A673 (cell line): Measurements from ENCODE around the gene NKIRAS2. TPM values are rescaled to one million over a fixed set of nuclear protein-coding genes. Genes with fewer than 3 reads are reported as not detected.

Experiments used
- BruUV-seq: library from RNA; stranded (reverse); fragments of 400-500 nt; replicated peaks from 2 replicates; lab custom pipeline; 2021; lab: Mats Ljungman, UMichigan
- CTCF ChIA-PET: fragments of 300-600 bp; sonication (Branson Sonifier 250); formaldehyde crosslinking; loops from one replicate; lab custom pipeline; 2022; ENCODE audit warnings: antibody characterized with exemption; lab: Charles Lee
- POLR2A ChIA-PET: fragments of 300-600 bp; sonication (Branson Sonifier 250); formaldehyde crosslinking; loops from one replicate; lab custom pipeline; 2022; ENCODE audit warnings: antibody characterized with exemption; ENCODE audit not compliant: low non-redundant PET; lab: Charles Lee
- DNase-seq: peaks from one replicate; pipeline ENCODE4 v3.0.0-alpha.2; 2015; ENCODE audit warnings: low spot score
- H3K27ac ChIP-seq: fragments of 200-600 bp; sonication (generic); 2 replicates; pipeline ENCODE4 v1.5.1; 2016; ENCODE audit warnings: mixed run types, low read depth, mild to moderate bottlenecking, mixed read lengths, antibody characterized with exemption, low read length; ENCODE audit not compliant: poor library complexity, severe bottlenecking
- H3K27me3 ChIP-seq: fragments of 200-600 bp; sonication (generic); replicated peaks from 2 replicates; pipeline ENCODE4 v1.6.1; 2017; ENCODE audit warnings: mixed run types, low read depth, mild to moderate bottlenecking, mixed read lengths, antibody characterized with exemption, low read length; ENCODE audit not compliant: insufficient read depth, poor library complexity
- H3K36me3 ChIP-seq: fragments of 200-600 bp; sonication (generic); 2 replicates; pipeline ENCODE4 v1.6.1; 2016; ENCODE audit warnings: mixed run types, mild to moderate bottlenecking, mixed read lengths, antibody characterized with exemption, low read length; ENCODE audit not compliant: insufficient read depth, poor library complexity, severe bottlenecking
- H3K4me1 ChIP-seq: fragments of 200-600 bp; sonication (generic); 2 replicates; pipeline ENCODE4 v1.6.1; 2017; ENCODE audit warnings: mixed run types, mild to moderate bottlenecking, mixed read lengths, antibody characterized with exemption, low read length; ENCODE audit not compliant: insufficient read depth, poor library complexity, severe bottlenecking
- H3K4me3 ChIP-seq: fragments of 200-600 bp; sonication (generic); 2 replicates; pipeline ENCODE4 v1.5.1; 2016; ENCODE audit warnings: low read depth, mixed run types, mild to moderate bottlenecking, mixed read lengths, low read length; ENCODE audit not compliant: poor library complexity, severe bottlenecking
- H3K9me3 ChIP-seq: fragments of 200-600 bp; sonication (generic); 2 replicates; pipeline ENCODE4 v1.6.1; 2016; ENCODE audit warnings: mixed run types, low read depth, mild to moderate bottlenecking, mixed read lengths, antibody characterized with exemption, low read length; ENCODE audit not compliant: poor library complexity, severe bottlenecking
- EZH2 ChIP-seq: fragments of 200-600 bp; sonication (generic); IDR thresholded peaks from 2 replicates; pipeline ENCODE4 v1.6.1; 2017; ENCODE audit warnings: borderline replicate concordance, low read depth, mild to moderate bottlenecking, mixed read lengths, antibody characterized with exemption, low read length; ENCODE audit not compliant: poor library complexity, severe bottlenecking
- intact Hi-C: fragments of 100-400 bp; cut with micrococcal nuclease; formaldehyde crosslinking; loops from one replicate; pipeline ENCODE4 v1.10.0; 2022; ENCODE audit not compliant: unreplicated experiment
- total RNA-seq: library from RNA; stranded (reverse); gene quantifications from 2 replicates; pipeline ENCODE4 v1.2.3, GENCODE V29; 2021
- TF ChIP-seq, protein P1 (sequence below): fragments of 300-800, 200-600 bp; sonication (generic); conservative IDR thresholded peaks from 2 replicates; pipeline ENCODE4 v1.5.1; 2017; ENCODE audit warnings: low read depth, mild to moderate bottlenecking, antibody characterized with exemption, low read length, moderate library complexity, mixed read lengths

Gene NKIRAS2
- total RNA-seq, 1 experiment from 2014 or later: 28.7 TPM

DNA sequence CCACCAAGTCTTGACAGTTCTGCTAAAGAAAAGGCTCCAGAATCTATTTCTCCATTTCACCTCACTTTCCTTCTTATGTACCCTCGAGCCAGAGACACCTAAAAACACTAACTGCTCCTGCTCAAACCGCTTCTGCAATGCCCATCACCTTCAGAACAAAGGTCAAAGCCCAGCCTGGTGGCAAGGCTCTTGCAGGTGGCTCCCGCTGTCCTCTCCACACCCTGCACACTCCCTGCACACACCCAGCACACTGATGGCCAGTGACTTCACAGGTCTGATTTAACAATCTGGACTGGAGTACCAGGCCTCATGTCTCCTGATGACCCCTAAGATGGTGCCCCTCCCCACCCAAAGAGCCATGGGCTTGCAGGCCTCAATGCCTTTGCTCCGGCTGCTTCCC is 40.3 kb downstream of the NKIRAS2 start:
- Histone ChIP-seq H3K9me3 (no peaks in the 10 kb centered on the region), H3K27me3 (no peaks in the 10 kb centered on the region), H3K36me3 (no peaks in the 10 kb centered on the region), H3K27ac (no peak overlapping the region), H3K4me1 (no peaks in the 10 kb centered on the region), H3K4me3 (no peak overlapping the region)
- CTCF ChIA-PET: no interaction called here
- POLR2A ChIA-PET: no interaction called here
- BruUV-seq: no TSS peak
- intact Hi-C loops: no loop called here
- no peak for DNase-seq
- TF ChIP-seq, protein P1, sequence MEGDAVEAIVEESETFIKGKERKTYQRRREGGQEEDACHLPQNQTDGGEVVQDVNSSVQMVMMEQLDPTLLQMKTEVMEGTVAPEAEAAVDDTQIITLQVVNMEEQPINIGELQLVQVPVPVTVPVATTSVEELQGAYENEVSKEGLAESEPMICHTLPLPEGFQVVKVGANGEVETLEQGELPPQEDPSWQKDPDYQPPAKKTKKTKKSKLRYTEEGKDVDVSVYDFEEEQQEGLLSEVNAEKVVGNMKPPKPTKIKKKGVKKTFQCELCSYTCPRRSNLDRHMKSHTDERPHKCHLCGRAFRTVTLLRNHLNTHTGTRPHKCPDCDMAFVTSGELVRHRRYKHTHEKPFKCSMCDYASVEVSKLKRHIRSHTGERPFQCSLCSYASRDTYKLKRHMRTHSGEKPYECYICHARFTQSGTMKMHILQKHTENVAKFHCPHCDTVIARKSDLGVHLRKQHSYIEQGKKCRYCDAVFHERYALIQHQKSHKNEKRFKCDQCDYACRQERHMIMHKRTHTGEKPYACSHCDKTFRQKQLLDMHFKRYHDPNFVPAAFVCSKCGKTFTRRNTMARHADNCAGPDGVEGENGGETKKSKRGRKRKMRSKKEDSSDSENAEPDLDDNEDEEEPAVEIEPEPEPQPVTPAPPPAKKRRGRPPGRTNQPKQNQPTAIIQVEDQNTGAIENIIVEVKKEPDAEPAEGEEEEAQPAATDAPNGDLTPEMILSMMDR: no peak
- no peak for TF ChIP-seq EZH2

DNA sequence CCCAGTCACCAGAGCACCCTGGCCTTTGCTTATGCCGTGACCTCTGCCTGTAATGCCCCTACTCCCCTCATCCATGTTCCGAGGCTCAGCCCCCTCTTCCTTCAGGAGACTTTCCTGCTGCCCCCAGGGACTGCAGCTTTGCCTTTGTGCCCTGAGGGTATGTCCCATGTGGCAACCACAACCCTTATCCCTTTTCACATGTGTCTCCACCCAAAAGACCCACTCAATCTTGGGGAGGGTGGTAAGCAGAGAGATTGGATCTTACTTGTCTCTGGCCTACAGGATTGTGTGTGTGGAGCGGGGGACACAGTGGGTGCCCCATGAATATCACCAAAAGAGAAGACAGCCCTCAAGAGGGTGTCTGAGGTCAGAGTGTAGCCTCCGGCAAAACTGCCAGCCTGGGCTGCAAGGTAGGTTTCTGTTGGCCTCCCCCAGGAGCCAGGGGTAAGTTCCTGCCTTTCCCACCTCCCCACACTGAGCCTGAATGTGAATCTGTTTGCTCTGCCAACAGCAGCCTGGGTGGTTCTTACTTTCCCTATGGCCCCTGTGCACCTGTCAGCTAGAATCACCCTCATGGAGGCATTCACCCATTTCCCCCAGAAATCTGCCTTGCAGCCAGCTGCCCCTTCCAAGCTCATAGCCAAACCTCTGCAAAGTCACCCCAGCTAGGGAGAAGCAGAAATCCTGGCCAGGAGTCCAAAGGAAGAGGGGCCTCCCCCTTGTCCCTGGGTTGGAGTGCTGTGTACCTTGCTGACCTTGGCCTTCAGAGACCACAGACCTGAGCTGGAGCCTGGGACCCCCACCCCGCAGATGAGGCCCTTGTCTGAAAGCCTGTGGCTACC is 42.0 kb downstream of the NKIRAS2 start:
- DNase-seq: no peak
- ChIA-PET CTCF (interaction anchor here (0.7 kb wide), 1 partner anchor 30 kb away, joined by 13 read pairs; no protein-coding TSS in a partner anchor), POLR2A (no interaction called here)
- no peaks in the 10 kb centered on the region for H3K36me3 ChIP-seq
- no peak overlapping the region for H3K4me3 ChIP-seq
- intact Hi-C loops: no loop called here
- H3K4me1 ChIP-seq: no peaks in the 10 kb centered on the region
- H3K27ac ChIP-seq: no peak overlapping the region
- TF ChIP-seq, protein P1: no peak
- no peak for TF ChIP-seq EZH2
- no peaks in the 10 kb centered on the region for H3K9me3 ChIP-seq
- H3K27me3 ChIP-seq: no peaks in the 10 kb centered on the region
- BruUV-seq: no TSS peak

DNA sequence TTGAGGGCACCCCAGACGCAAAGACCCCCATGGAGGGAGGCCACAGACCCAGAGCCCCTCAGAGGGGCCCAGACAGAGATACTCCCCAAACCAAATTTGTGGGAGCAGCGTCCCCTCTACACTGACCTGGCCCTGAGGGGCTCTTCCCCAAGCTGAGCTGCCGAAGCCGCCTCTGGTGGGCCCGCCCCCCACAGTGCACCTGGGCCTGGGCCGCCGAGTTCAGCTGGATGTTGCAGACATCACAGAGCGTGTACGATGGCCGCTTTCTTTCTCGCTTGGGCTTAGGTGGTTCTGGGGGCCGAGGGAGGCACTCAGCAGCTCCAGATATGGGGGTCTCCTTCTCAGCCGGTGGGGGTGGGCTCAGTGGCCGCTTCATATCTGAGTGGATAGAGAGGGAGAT is 42.8 kb downstream of the NKIRAS2 start:
- H3K4me1 ChIP-seq: no peaks in the 10 kb centered on the region
- no TSS peak for BruUV-seq
- ChIA-PET POLR2A (no interaction called here), CTCF (no interaction called here)
- no peak for TF ChIP-seq EZH2
- TF ChIP-seq, protein P1: no peak
- no peak for DNase-seq
- H3K27ac ChIP-seq: no peak overlapping the region
- no peaks in the 10 kb centered on the region for H3K9me3 ChIP-seq
- H3K4me3 ChIP-seq: no peak overlapping the region
- no peaks in the 10 kb centered on the region for H3K27me3 ChIP-seq
- intact Hi-C loops: no loop called here
- no peaks in the 10 kb centered on the region for H3K36me3 ChIP-seq
